PFSK-1 (cell line): ENCODE results near the gene MSMP.

Source experiments
- FOXP2 ChIP-seq: optimal IDR thresholded peaks from 2 replicates; pipeline ENCODE3; 2011; ENCODE audit warnings: borderline replicate concordance, control low read depth, inconsistent platforms; ENCODE audit not compliant: insufficient read depth; ENCODE audit errors: extremely low read length, extremely low read depth
- POLR2AphosphoS5 ChIP-seq: IDR thresholded peaks from 2 replicates; pipeline ENCODE4 v1.6.1; 2012; ENCODE audit warnings: low read depth, mild to moderate bottlenecking, control low read depth, low read length, moderate library complexity
- SIN3A ChIP-seq: IDR thresholded peaks from 2 replicates; pipeline ENCODE4 v1.6.1; 2012; ENCODE audit warnings: mild to moderate bottlenecking, low read length, moderate library complexity, borderline replicate concordance; ENCODE audit not compliant: insufficient read depth
- TAF1 ChIP-seq: IDR thresholded peaks from 2 replicates; pipeline ENCODE4 v1.6.1; 2012; ENCODE audit warnings: low read length, control low read depth, borderline replicate concordance; ENCODE audit not compliant: insufficient read depth
- TF ChIP-seq, protein P1 (sequence below), 2 experiments: IDR thresholded peaks; 2 replicates each; pipeline versions ENCODE4 v1.6.1 to v1.8.0; 2011 to 2012; ENCODE audit warnings: low read depth in 2 of 2, low read length in 2 of 2, control low read depth in 1 of 2, inconsistent platforms in 1 of 2, mild to moderate bottlenecking in 1 of 2, moderate library complexity in 1 of 2; ENCODE audit not compliant: insufficient read depth in 1 of 2

Gene MSMP

DNA sequence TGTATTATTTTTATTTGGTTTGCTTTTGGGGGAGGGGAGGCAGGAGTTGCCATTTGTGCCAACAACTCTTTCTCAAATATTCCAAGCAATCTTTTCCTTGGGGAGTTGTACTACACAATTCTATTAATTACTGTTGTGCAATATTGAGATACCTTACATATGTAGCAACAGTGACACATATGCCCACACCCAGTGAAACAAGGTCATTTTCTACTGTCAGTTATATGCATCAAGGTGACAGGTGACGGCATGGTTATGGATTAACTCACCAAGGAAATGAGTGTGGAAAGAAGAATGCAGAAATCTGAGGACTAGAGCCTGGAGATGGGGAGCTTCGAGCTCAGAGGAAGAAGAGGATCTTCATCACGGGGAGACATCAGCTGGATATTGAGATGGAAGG lies 17.9 kb upstream of the MSMP start:
- TF ChIP-seq TAF1 (no peak), FOXP2 (no peak), POLR2AphosphoS5 (no peak), SIN3A (no peak)
- TF ChIP-seq, protein P1, sequence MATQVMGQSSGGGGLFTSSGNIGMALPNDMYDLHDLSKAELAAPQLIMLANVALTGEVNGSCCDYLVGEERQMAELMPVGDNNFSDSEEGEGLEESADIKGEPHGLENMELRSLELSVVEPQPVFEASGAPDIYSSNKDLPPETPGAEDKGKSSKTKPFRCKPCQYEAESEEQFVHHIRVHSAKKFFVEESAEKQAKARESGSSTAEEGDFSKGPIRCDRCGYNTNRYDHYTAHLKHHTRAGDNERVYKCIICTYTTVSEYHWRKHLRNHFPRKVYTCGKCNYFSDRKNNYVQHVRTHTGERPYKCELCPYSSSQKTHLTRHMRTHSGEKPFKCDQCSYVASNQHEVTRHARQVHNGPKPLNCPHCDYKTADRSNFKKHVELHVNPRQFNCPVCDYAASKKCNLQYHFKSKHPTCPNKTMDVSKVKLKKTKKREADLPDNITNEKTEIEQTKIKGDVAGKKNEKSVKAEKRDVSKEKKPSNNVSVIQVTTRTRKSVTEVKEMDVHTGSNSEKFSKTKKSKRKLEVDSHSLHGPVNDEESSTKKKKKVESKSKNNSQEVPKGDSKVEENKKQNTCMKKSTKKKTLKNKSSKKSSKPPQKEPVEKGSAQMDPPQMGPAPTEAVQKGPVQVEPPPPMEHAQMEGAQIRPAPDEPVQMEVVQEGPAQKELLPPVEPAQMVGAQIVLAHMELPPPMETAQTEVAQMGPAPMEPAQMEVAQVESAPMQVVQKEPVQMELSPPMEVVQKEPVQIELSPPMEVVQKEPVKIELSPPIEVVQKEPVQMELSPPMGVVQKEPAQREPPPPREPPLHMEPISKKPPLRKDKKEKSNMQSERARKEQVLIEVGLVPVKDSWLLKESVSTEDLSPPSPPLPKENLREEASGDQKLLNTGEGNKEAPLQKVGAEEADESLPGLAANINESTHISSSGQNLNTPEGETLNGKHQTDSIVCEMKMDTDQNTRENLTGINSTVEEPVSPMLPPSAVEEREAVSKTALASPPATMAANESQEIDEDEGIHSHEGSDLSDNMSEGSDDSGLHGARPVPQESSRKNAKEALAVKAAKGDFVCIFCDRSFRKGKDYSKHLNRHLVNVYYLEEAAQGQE (IDR thresholded peaks at IDR 0.05; ENCODE audit: insufficient read depth in 1 of 2, low read depth in 2 of 2, low read length in 2 of 2) = no peak

- no peak for TF ChIP-seq TAF1
- TF ChIP-seq, protein P1 (IDR thresholded peaks at IDR 0.05; ENCODE audit: insufficient read depth in 1 of 2, low read depth in 2 of 2, low read length in 2 of 2) = no peak
- no peak for TF ChIP-seq FOXP2
- no peak for TF ChIP-seq POLR2AphosphoS5
- TF ChIP-seq SIN3A = no peak
These were observed 17.5 kb upstream of the MSMP start for GRCh38 chr9:35771534-35771933.

- no peak for TF ChIP-seq POLR2AphosphoS5
- TF ChIP-seq, protein P1 (IDR thresholded peaks at IDR 0.05; ENCODE audit: insufficient read depth in 1 of 2, low read depth in 2 of 2, low read length in 2 of 2) = no peak
- TF ChIP-seq SIN3A = no peak
- TF ChIP-seq FOXP2 = no peak
- TF ChIP-seq TAF1 = no peak
These were observed 17.0 kb upstream of the MSMP start for GRCh38 chr9:35771075-35771433.

GRCh38 chr9:35769763-35770162 lies 15.7 kb upstream of the MSMP start:
- TF ChIP-seq FOXP2 (no peak), POLR2AphosphoS5 (no peak), SIN3A (no peak), TAF1 (no peak)
- TF ChIP-seq, protein P1 (IDR thresholded peaks at IDR 0.05; ENCODE audit: insufficient read depth in 1 of 2, low read depth in 2 of 2, low read length in 2 of 2) = no peak

GRCh38 chr9:35767458-35767857 lies 13.4 kb upstream of the MSMP start:
- TF ChIP-seq FOXP2 (no peak), SIN3A (no peak), POLR2AphosphoS5 (no peak), TAF1 (no peak)

- no peak for TF ChIP-seq TAF1
- no peak for TF ChIP-seq SIN3A
- TF ChIP-seq FOXP2 = no peak
- TF ChIP-seq, protein P1 (IDR thresholded peaks at IDR 0.05; ENCODE audit: insufficient read depth in 1 of 2, low read depth in 2 of 2, low read length in 2 of 2) = no peak
- no peak for TF ChIP-seq POLR2AphosphoS5
These were observed 12.9 kb upstream of the MSMP start for GRCh38 chr9:35766997-35767396.
